SK-N-MC (cell line): ENCODE measurements around the gene KDM4D.

Source experiments
- FOXP2 ChIP-seq: optimal IDR thresholded peaks from 2 replicates; pipeline ENCODE3; 2011; ENCODE audit warnings: mild to moderate bottlenecking, moderate library complexity; ENCODE audit not compliant: insufficient read depth; ENCODE audit errors: extremely low read length, control extremely low read depth
- POLR2AphosphoS5 ChIP-seq: IDR thresholded peaks from 2 replicates; pipeline ENCODE4 v1.6.1; 2012; ENCODE audit warnings: mild to moderate bottlenecking, low read depth, low read length, borderline replicate concordance

- TF ChIP-seq POLR2AphosphoS5 (no peak), FOXP2 (no peak)
Measured at GRCh38 chr11:94932503-94932902, 41.0 kb upstream of the KDM4D start.
